Trophoblast cell (in vitro differentiated cells and primary cell): ENCODE results near the gene DAZAP1.
A peak's percentile ranks its signal among the peaks of the same experiment; 100 is the strongest.
"Not testable (repeated sequence)": the region's sequence is repeated elsewhere in the genome, so short reads cannot be mapped to it uniquely, and the experiment has no call there.

Experiments used
- DNase-seq, 2 donors: peaks; one replicate each; pipeline ENCODE4 v3.0.0-alpha.2; 2016
- H2AFZ ChIP-seq: 2 replicates; pipeline ENCODE4 v1.6.1; 2013; ENCODE audit warnings: low read length, moderate library complexity, mild to moderate bottlenecking; ENCODE audit not compliant: insufficient read depth, poor library complexity
- H2AK5ac ChIP-seq: 2 replicates; pipeline ENCODE4 v1.6.1; 2013; ENCODE audit warnings: mild to moderate bottlenecking, low read length
- H2BK120ac ChIP-seq: 2 replicates; pipeline ENCODE4 v1.6.1; 2013; ENCODE audit warnings: low read length, mild to moderate bottlenecking, moderate library complexity; ENCODE audit not compliant: insufficient read depth, poor library complexity
- H2BK12ac ChIP-seq: 2 replicates; pipeline ENCODE4 v1.6.1; 2013; ENCODE audit warnings: mild to moderate bottlenecking, low read length, moderate library complexity
- H2BK5ac ChIP-seq: 2 replicates; pipeline ENCODE4 v1.6.1; 2013; ENCODE audit warnings: low read length, low read depth, moderate library complexity, mild to moderate bottlenecking; ENCODE audit not compliant: poor library complexity
- H3K14ac ChIP-seq: 2 replicates; pipeline ENCODE4 v1.6.1; 2013; ENCODE audit warnings: mild to moderate bottlenecking, low read length
- H3K18ac ChIP-seq: 2 replicates; pipeline ENCODE4 v1.6.1; 2013; ENCODE audit warnings: mild to moderate bottlenecking, low read length
- H3K23ac ChIP-seq: 2 replicates; pipeline ENCODE4 v1.6.1; 2013; ENCODE audit warnings: low read length
- H3K27ac ChIP-seq: 2 replicates; pipeline ENCODE4 v1.5.1; 2013; ENCODE audit warnings: low read depth, mild to moderate bottlenecking, inconsistent platforms, low read length, moderate library complexity
- H3K27me3 ChIP-seq: 2 replicates; pipeline ENCODE4 v1.6.1; 2013; ENCODE audit warnings: inconsistent platforms, mild to moderate bottlenecking, low read length, moderate library complexity; ENCODE audit not compliant: insufficient read depth
- H3K36me3 ChIP-seq, 2 experiments: 1 replicate in 1 of 2; 2 replicates in 1 of 2; pipeline ENCODE4 v1.6.1; 2013; ENCODE audit warnings: low read length in 2 of 2, mild to moderate bottlenecking in 2 of 2, moderate library complexity in 1 of 2; ENCODE audit not compliant: insufficient read depth in 2 of 2, control insufficient read depth in 1 of 2
- H3K4ac ChIP-seq: 2 replicates; pipeline ENCODE4 v1.6.1; 2013; ENCODE audit warnings: low read depth, mild to moderate bottlenecking, low read length, moderate library complexity
- H3K4me1 ChIP-seq, 2 experiments: 1 replicate in 1 of 2; 2 replicates in 1 of 2; pipeline ENCODE4 v1.6.1; 2013; ENCODE audit warnings: low read length in 2 of 2, mild to moderate bottlenecking in 2 of 2, moderate library complexity in 1 of 2; ENCODE audit not compliant: insufficient read depth in 2 of 2, control insufficient read depth in 1 of 2
- H3K4me2 ChIP-seq: 2 replicates; pipeline ENCODE4 v1.6.1; 2013; ENCODE audit warnings: inconsistent platforms, mild to moderate bottlenecking, low read length, moderate library complexity
- H3K4me3 ChIP-seq: 2 replicates; pipeline ENCODE4 v1.5.1; 2013; ENCODE audit warnings: mild to moderate bottlenecking, low read depth, low read length, inconsistent platforms
- H3K79me1 ChIP-seq: one replicate; pipeline ENCODE4 v1.6.1; 2013; ENCODE audit warnings: low read length
- H3K79me2 ChIP-seq: 2 replicates; pipeline ENCODE4 v1.6.1; 2013; ENCODE audit warnings: low read length, mild to moderate bottlenecking; ENCODE audit not compliant: control insufficient read depth, insufficient read depth, poor library complexity
- H3K9ac ChIP-seq: 2 replicates; pipeline ENCODE4 v1.6.1; 2013; ENCODE audit warnings: mild to moderate bottlenecking, low read length
- H3K9me3 ChIP-seq: 2 replicates; pipeline ENCODE4 v1.6.1; 2013; ENCODE audit warnings: low read depth, mild to moderate bottlenecking, control low read depth, inconsistent platforms, low read length; ENCODE audit not compliant: insufficient read depth
- H4K12ac ChIP-seq: 2 replicates; pipeline ENCODE4 v1.6.1; 2013; ENCODE audit warnings: low read depth, mild to moderate bottlenecking, low read length, moderate library complexity
- H4K8ac ChIP-seq: 2 replicates; pipeline ENCODE4 v1.6.1; 2013; ENCODE audit warnings: low read depth, mild to moderate bottlenecking, low read length, moderate library complexity
- H4K91ac ChIP-seq: one replicate; pipeline ENCODE4 v1.6.1; 2013; ENCODE audit warnings: low read depth, mild to moderate bottlenecking, low read length, moderate library complexity
- WGBS: extraction: QIAGEN DNeasy Blood & Tissue Kit; methylation state at CpG from one replicate; pipeline ENCODE4 v1.1.7; 2013; ENCODE audit warnings: missing lambda C conversion rate; ENCODE audit not compliant: insufficient read length, insufficient coverage; ENCODE audit errors: extremely low coverage; 5-methylcytosine and 5-hydroxymethylcytosine counted together

The DAZAP1 gene

DNA sequence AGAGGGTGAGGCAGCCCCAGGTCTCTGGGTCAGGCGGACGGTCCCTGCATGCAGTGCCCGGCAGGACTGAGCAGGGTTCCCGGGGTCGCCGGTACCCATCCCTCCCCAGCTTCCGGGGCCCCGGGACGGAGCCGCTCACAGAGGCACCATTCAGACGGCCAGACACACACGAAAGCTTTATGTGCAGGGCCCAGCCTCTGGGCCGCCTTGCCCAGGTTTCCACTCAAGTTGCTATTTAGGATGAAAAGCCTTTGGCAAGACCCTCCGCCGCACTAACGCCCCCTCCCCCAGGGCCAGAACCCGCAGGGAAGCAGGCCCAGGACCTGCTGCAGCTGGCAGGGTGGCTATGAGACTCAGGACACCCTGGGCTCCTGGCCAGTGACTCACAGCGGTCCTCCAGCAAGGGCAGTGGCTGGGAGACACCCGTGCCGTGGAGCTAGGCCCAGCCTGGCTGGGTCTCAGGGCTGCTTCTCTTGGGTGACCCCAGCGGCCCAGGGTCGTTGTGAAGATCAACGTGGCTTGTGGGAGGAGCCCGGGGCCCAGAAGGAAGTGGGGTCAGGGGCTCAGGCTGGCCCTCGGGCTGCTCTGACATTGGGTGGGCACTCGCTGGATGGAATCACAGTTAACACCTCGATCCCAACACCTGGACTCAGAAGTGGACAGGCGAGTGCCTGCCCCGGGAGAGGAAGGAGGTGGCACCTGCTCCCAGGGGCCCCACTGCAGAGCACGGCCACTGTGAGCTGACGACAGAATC, 66.8 kb downstream of the DAZAP1 start:
- Histone ChIP-seq H2BK120ac (no peak overlapping the region), H3K4me2 (no peak overlapping the region), H3K27ac (no peak overlapping the region), H2BK5ac (no peak overlapping the region), H3K14ac (no peak overlapping the region), H4K12ac (no peak overlapping the region), H2AFZ (no peak overlapping the region), H3K9ac (no peak overlapping the region), H3K27me3 (peaks cover 31% of the 10 kb centered on the region), H2AK5ac (no peak overlapping the region), H2BK12ac (no peak overlapping the region), H3K23ac (no peak overlapping the region), H3K4me3 (no peak overlapping the region), H4K8ac (no peak overlapping the region), H3K4me1 (peaks cover 5 to 19% of the 10 kb centered on the region in 2 experiments), H3K9me3 (peaks cover 8% of the 10 kb centered on the region), H3K4ac (no peak overlapping the region), H4K91ac (no peak overlapping the region), H3K79me2 (peaks cover 4% of the 10 kb centered on the region), H3K18ac (no peak overlapping the region), H3K36me3 (peaks cover 11 to 23% of the 10 kb centered on the region in 2 experiments), H3K79me1 (peaks cover 5% of the 10 kb centered on the region)
- WGBS = no CpG with 5 or more reads among the region's 31 CpGs
- DNase-seq = no peak

DNA sequence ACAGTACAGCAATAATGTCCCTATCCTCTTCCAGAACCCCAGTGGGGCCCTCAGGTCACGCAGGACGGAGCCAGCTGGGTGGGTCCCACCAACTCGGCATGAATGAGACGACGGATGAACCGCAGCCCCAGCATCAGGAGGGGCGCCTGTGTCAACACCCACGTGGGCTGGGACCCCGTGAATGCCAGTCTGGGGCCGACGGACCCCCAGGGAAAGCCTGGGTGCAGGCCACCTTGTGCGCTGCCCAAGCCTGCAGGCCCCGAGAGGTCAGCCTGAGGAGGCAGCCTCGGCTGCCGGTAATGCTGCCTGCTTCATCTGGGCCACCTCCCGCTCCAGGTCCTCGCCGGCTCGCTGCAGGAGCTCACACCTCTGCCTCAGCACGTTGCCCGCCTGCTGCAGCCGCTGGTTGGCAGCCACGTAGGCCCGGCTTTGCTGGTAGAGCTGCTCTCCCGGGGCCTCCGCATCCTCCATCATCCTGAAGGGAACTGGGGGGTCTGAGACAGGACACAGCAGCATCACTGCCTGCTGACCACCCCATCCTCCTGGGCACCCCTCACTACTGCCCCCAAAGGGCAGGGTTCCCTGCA, 67.5 kb downstream of the DAZAP1 start:
- Histone ChIP-seq H3K9ac (no peak overlapping the region), H3K27me3 (peaks cover 24% of the 10 kb centered on the region), H2BK5ac (no peak overlapping the region), H2AFZ (no peak overlapping the region), H3K4me3 (no peak overlapping the region), H3K14ac (no peak overlapping the region), H2BK120ac (no peak overlapping the region), H3K23ac (no peak overlapping the region), H3K9me3 (peaks cover 8% of the 10 kb centered on the region), H4K91ac (no peak overlapping the region), H3K79me1 (peaks cover 8% of the 10 kb centered on the region), H3K79me2 (peaks cover 4% of the 10 kb centered on the region), H3K18ac (no peak overlapping the region), H4K8ac (no peak overlapping the region), H3K4me1 (peaks cover 3 to 18% of the 10 kb centered on the region in 2 experiments), H3K36me3 (peaks cover 11 to 23% of the 10 kb centered on the region in 2 experiments), H2BK12ac (no peak overlapping the region), H3K4ac (no peak overlapping the region), H3K4me2 (no peak overlapping the region), H3K27ac (no peak overlapping the region), H2AK5ac (no peak overlapping the region), H4K12ac (no peak overlapping the region)
- WGBS = no CpG with 5 or more reads among the region's 26 CpGs
- DNase-seq = no peak

DNA sequence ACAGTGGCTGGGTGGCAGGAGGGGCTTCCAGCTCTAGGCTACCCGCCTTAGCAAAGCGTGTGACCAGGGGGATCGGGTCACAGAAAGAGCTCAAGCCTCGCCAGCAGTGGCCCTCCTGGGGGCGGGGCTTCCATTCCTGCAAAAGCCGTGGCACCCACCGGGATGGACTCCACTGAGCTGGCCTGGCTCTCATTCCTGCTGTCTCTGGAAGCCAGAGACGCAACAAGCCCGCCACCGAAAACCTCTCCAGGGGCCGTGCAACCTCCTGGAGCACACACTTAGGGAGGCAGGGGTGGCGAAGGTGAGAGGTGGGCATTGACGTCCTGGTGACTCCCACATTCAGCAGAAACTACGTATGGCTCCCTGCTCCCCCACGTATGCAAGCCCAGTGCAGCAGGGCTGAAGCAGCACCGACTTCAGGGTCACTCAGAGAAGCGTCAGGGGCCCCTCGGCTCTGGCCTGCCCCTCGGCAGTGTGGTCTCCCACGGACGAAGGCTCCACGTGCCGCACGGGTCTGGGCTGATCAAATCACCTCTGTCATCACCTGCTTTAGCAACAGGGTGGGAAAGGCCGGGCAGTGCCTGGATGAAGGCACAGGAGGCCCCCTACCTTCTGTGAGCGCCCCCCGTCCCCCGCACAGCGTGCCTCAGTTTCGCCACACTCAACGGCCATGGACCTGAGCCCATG, 68.5 kb downstream of the DAZAP1 start:
- Histone ChIP-seq H3K79me2 (peaks cover 4% of the 10 kb centered on the region), H3K9ac (no peak overlapping the region), H2AK5ac (no peak overlapping the region), H3K18ac (no peak overlapping the region), H2BK12ac (no peak overlapping the region), H3K4ac (no peak overlapping the region), H3K14ac (no peak overlapping the region), H4K8ac (no peak overlapping the region), H2BK120ac (no peak overlapping the region), H3K4me3 (no peak overlapping the region), H2BK5ac (no peak overlapping the region), H3K79me1 (peaks cover 8% of the 10 kb centered on the region), H3K23ac (no peak overlapping the region), H3K4me2 (no peak overlapping the region), H3K36me3 (peaks cover 11 to 23% of the 10 kb centered on the region in 2 experiments), H3K27me3 (peaks cover 14% of the 10 kb centered on the region), H4K12ac (no peak overlapping the region), H3K9me3 (peaks cover 4% of the 10 kb centered on the region), H3K27ac (no peak overlapping the region), H4K91ac (no peak overlapping the region), H2AFZ (no peak overlapping the region), H3K4me1 (peaks cover 0 to 8% of the 10 kb centered on the region in 2 experiments)
- WGBS = no CpG with 5 or more reads among the region's 31 CpGs
- no peak for DNase-seq

DNA sequence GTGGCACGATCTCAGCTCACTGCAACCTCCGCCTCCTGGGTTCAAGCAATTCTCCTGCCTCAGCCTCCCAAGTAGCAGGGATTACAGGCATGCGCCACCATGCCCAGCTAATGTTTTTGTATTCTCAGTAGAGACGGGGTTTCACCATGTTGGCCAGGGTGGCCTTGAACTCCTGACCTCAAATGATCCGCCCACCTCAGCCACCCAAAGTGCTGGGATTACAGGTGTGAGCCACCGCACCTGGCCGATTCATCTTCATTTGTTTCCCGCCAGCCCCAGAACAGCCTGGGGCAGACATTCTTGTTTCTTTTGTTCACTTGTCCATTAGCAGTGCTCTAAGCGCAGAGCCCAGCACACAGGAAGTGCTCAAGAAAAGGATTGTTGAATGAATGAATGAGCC, 69.7 kb downstream of the DAZAP1 start:
- H4K91ac ChIP-seq = not testable (repeated sequence)

More for the DNA sequence above, 69.7 kb downstream of the DAZAP1 start:
- H2AFZ ChIP-seq, H2BK120ac ChIP-seq, H3K23ac ChIP-seq, H3K4me3 ChIP-seq, H3K14ac ChIP-seq, H2AK5ac ChIP-seq, H3K4ac ChIP-seq, H3K4me2 ChIP-seq, H3K79me1 ChIP-seq, H3K4me1 ChIP-seq, H2BK5ac ChIP-seq, H2BK12ac ChIP-seq, H4K8ac ChIP-seq, H3K27ac ChIP-seq, DNase-seq, H3K79me2 ChIP-seq, H4K12ac ChIP-seq, H3K18ac ChIP-seq, H3K27me3 ChIP-seq, H3K9me3 ChIP-seq: not testable (repeated sequence)
- no CpG with 5 or more reads among the region's 9 CpGs for WGBS
- peaks cover 11 to 23% of the 10 kb centered on the region in 2 experiments for H3K36me3 ChIP-seq
- peak overlapping the region; percentile 65 for H3K9ac ChIP-seq
